GM18526 (cell line): ENCODE results near the gene CDC123.

Experiments used
- POLR2A ChIP-seq: IDR thresholded peaks from 3 replicates; pipeline ENCODE4 v1.6.1; 2011; ENCODE audit not compliant: insufficient read length; ENCODE audit errors: extremely low read depth

CDC123 gene

GRCh38 chr10:12252882-12253546, 57.0 kb downstream of the CDC123 start:
- no peak for TF ChIP-seq POLR2A

- no peak for TF ChIP-seq POLR2A
Observed at GRCh38 chr10:12255048-12255447, 59.1 kb downstream of the CDC123 start.

GRCh38 chr10:12259988-12260387, 64.0 kb downstream of the CDC123 start:
- TF ChIP-seq POLR2A = no peak

- TF ChIP-seq POLR2A = no peak
Observed at GRCh38 chr10:12262278-12262981, 66.4 kb downstream of the CDC123 start.

GRCh38 chr10:12264204-12264940, 68.4 kb downstream of the CDC123 start:
- no peak for TF ChIP-seq POLR2A

GRCh38 chr10:12269056-12269455, 73.1 kb downstream of the CDC123 start:
- TF ChIP-seq POLR2A = no peak

- TF ChIP-seq POLR2A = no peak
Observed at GRCh38 chr10:12271210-12271540, 75.2 kb downstream of the CDC123 start.

- no peak for TF ChIP-seq POLR2A
Observed at GRCh38 chr10:12279281-12279680, 83.3 kb downstream of the CDC123 start.

- TF ChIP-seq POLR2A = no peak
Observed at GRCh38 chr10:12287772-12288171, 91.8 kb downstream of the CDC123 start.

- no peak for TF ChIP-seq POLR2A
Observed at GRCh38 chr10:12299222-12299965, 103.4 kb downstream of the CDC123 start.
